ENCODE results near the gene TNFRSF12A. TPM values are rescaled to one million over a fixed set of nuclear protein-coding genes. Genes with fewer than 3 reads are reported as not detected.

Gene TNFRSF12A
- total RNA-seq, 1 experiment from 2014 or later: 156 TPM

DNA sequence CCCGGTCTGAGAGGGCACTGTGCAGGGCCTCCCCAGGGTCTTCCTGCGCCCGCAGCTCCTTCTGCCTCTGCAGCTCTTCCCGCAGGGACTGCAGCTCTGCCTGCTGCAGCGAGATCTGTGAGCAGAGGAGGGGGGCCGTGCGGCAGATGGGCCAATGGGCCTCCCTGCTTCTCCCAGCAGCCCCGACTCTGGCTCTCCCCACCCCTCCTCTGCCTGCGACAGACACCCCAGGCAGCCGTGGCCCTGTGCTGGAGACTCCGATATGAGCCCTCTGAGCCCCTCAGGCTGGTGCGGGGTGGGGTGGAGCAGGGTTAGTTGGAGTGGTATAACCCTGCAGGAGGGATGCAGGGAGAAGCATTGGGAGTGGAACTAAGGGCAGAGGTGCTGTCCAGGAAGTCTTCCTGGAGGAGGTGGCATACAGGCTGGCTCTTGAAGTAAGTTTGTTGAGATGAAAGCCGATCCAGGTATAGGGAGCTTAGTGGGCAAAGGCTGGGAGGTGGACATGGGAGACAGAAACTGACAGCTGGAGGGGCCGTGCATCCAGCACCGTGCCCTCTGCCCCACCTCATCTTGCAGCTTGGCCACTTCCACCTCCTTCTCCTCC, 8.7 kb downstream of the TNFRSF12A start:
- ChIA-PET POLR2A (no interaction called here), CTCF (interaction anchor here (0.6 to 1.2 kb wide), 9 partner anchors 9 to 360 kb away, joined by 3 to 5 read pairs (median 4); partner anchors contain the start of genes CLDN6, TNFRSF12A and ZNF213)
- H3K9me3 ChIP-seq (ENCODE audit: control insufficient read depth, insufficient read depth, low read depth, low read length): no peaks in the 10 kb centered on the region
- TF ChIP-seq, protein P1, sequence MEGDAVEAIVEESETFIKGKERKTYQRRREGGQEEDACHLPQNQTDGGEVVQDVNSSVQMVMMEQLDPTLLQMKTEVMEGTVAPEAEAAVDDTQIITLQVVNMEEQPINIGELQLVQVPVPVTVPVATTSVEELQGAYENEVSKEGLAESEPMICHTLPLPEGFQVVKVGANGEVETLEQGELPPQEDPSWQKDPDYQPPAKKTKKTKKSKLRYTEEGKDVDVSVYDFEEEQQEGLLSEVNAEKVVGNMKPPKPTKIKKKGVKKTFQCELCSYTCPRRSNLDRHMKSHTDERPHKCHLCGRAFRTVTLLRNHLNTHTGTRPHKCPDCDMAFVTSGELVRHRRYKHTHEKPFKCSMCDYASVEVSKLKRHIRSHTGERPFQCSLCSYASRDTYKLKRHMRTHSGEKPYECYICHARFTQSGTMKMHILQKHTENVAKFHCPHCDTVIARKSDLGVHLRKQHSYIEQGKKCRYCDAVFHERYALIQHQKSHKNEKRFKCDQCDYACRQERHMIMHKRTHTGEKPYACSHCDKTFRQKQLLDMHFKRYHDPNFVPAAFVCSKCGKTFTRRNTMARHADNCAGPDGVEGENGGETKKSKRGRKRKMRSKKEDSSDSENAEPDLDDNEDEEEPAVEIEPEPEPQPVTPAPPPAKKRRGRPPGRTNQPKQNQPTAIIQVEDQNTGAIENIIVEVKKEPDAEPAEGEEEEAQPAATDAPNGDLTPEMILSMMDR (IDR thresholded peaks at IDR 0.05): no peak
- TF ChIP-seq SIN3A (IDR thresholded peaks at IDR 0.05; ENCODE audit: borderline replicate concordance, insufficient read depth, low read depth, low read length) (no peak), REST (IDR thresholded peaks at IDR 0.05; ENCODE audit: insufficient read depth in 1 of 2, low read depth in 2 of 2, low read length in 1 of 2) (no peak), TCF7L2 (IDR thresholded peaks at IDR 0.05; ENCODE audit: low read depth, low read length) (no peak), POLR2AphosphoS5 (IDR thresholded peaks at IDR 0.05; ENCODE audit: low read depth, low read length) (no peak)
- no peaks in the 10 kb centered on the region for H3K27me3 ChIP-seq (ENCODE audit: control insufficient read depth, insufficient read depth, low read length)
- H3K4me1 ChIP-seq (ENCODE audit: control insufficient read depth, insufficient read depth, low read length): peaks cover 6% of the 10 kb centered on the region; the same call in 1 of the 2 replicates
- ATAC-seq: no peak
- no peak overlapping the region for H3K4me3 ChIP-seq (ENCODE audit: low read depth in 2 of 2, low read length in 2 of 2)
- no peak for DNase-seq (ENCODE audit: low read depth, low spot score)
- intact Hi-C loops (cut with micrococcal nuclease; ENCODE audit: unreplicated experiment): no loop called here
- BruUV-seq (replicated peaks): no TSS peak
- no peaks in the 10 kb centered on the region for H3K36me3 ChIP-seq (ENCODE audit: control insufficient read depth, insufficient read depth, low read length)
- in situ Hi-C loops (cut with HindIII; ENCODE audit: low pct_unique_long_range_greater_than_20kb, low sequenced_read_pairs): no loop called here
- no peak overlapping the region for H3K27ac ChIP-seq (ENCODE audit: low read length)

DNA sequence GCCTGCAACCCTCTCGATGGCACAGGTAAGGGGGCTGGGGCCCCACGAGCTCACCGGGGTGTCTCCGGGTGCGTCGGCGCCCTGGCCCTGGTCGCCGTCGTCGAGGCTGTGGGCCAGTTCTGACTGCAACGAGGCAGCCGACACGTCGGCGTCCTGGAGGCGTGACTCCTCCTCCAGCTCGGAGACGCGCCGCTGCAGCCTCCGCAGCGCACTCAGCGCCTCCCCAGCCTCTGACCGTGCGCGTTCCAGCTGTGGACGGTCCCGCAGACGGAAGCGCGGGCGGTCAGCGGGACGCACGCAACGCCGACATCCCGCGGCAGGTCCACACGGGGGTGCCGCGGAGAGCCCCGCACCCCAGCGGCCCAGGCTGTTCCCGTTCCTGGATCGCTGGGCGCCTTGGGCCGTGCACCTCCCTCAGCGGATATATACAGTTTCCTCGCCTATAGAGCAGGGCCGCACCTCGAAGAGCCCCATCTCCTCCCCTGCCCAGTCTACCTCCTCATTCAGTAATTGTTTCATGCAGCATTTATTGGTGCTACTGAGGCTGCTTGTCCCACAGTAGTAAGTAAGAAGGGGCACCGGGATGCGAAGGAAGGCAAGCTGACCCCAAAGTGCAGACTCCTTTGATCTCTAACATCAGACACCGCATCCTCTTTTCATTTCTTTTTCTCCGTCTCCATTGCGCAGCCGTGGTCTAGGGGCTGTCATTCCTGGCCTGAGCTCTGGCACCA, 9.5 kb downstream of the TNFRSF12A start:
- ATAC-seq: no peak
- Histone ChIP-seq H3K27me3 (ENCODE audit: control insufficient read depth, insufficient read depth, low read length) (no peaks in the 10 kb centered on the region), H3K27ac (ENCODE audit: low read length) (no peak overlapping the region), H3K36me3 (ENCODE audit: control insufficient read depth, insufficient read depth, low read length) (no peaks in the 10 kb centered on the region), H3K4me3 (ENCODE audit: low read depth in 2 of 2, low read length in 2 of 2) (no peak overlapping the region), H3K4me1 (ENCODE audit: control insufficient read depth, insufficient read depth, low read length) (peaks cover 6% of the 10 kb centered on the region; the same call in 1 of the 2 replicates), H3K9me3 (ENCODE audit: control insufficient read depth, insufficient read depth, low read depth, low read length) (no peaks in the 10 kb centered on the region)
- no peak for DNase-seq (ENCODE audit: low read depth, low spot score)
- ChIA-PET CTCF (interaction anchor here (0.7 to 1.0 kb wide), 2 partner anchors 9 to 359 kb away, joined by 3 to 5 read pairs; no protein-coding TSS in a partner anchor), POLR2A (interaction anchor here (0.5 kb wide), 1 partner anchor 11 kb away, joined by 4 read pairs; no protein-coding TSS in a partner anchor)
- intact Hi-C loops (cut with micrococcal nuclease; ENCODE audit: unreplicated experiment) (no loop called here), in situ Hi-C loops (cut with HindIII; ENCODE audit: low pct_unique_long_range_greater_than_20kb, low sequenced_read_pairs) (no loop called here)
- TF ChIP-seq SIN3A (IDR thresholded peaks at IDR 0.05; ENCODE audit: borderline replicate concordance, insufficient read depth, low read depth, low read length) (no peak), REST (IDR thresholded peaks at IDR 0.05; ENCODE audit: insufficient read depth in 1 of 2, low read depth in 2 of 2, low read length in 1 of 2) (no peak), POLR2AphosphoS5 (IDR thresholded peaks at IDR 0.05; ENCODE audit: low read depth, low read length) (no peak), TCF7L2 (IDR thresholded peaks at IDR 0.05; ENCODE audit: low read depth, low read length) (no peak)
- TF ChIP-seq, protein P1 (IDR thresholded peaks at IDR 0.05): no peak
- no TSS peak for BruUV-seq (replicated peaks)
